CD14-positive monocyte (primary cell): ENCODE data around the gene ZNF692. TPM values are rescaled to one million over a fixed set of nuclear protein-coding genes. Genes with fewer than 3 reads are reported as not detected.
A peak's percentile ranks its signal among the peaks of the same experiment; 100 is the strongest.

Experiments
- DNase-seq, 3 donors: peaks; one replicate each; pipeline ENCODE4 v3.0.0-alpha.2; 2011 to 2022
- H2AFZ ChIP-seq: 2 replicates; pipeline ENCODE4 v1.6.0; 2012; ENCODE audit warnings: mild to moderate bottlenecking, low read depth, low read length, inconsistent platforms; ENCODE audit not compliant: insufficient read depth, poor library complexity, severe bottlenecking
- H3K27ac ChIP-seq, 2 donors: 1 replicate in 1 of 2; 2 replicates in 1 of 2; pipeline ENCODE4 v1.5.1; 2012 to 2013; ENCODE audit warnings: low read length in 2 of 2, control low read depth in 1 of 2, inconsistent platforms in 1 of 2, low read depth in 1 of 2, mild to moderate bottlenecking in 1 of 2
- H3K27me3 ChIP-seq, 2 donors: one replicate each; pipeline versions ENCODE4 v1.6.0 to v1.6.1; 2011 to 2013; ENCODE audit warnings: low read length in 2 of 2; ENCODE audit not compliant: control insufficient read depth in 2 of 2, insufficient read depth in 2 of 2
- H3K36me3 ChIP-seq, 2 donors: replicated peaks in 1 of 2; 1 replicate in 1 of 2; 2 replicates in 1 of 2; pipeline versions ENCODE4 v1.5.1 to v1.6.1; 2012 to 2013; ENCODE audit warnings: low read length in 2 of 2, control low read depth in 1 of 2, inconsistent platforms in 1 of 2, mild to moderate bottlenecking in 1 of 2; ENCODE audit not compliant: insufficient read depth in 2 of 2, control insufficient read depth in 1 of 2
- H3K4me1 ChIP-seq, 2 donors: 1 replicate in 1 of 2; 2 replicates in 1 of 2; pipeline versions ENCODE4 v1.5.1 to v1.6.1; 2012 to 2013; ENCODE audit warnings: low read length in 2 of 2, control low read depth in 1 of 2, inconsistent platforms in 1 of 2, mild to moderate bottlenecking in 1 of 2, moderate library complexity in 1 of 2; ENCODE audit not compliant: insufficient read depth in 2 of 2, control insufficient read depth in 1 of 2
- H3K4me2 ChIP-seq: replicated peaks from 2 replicates; pipeline ENCODE3; 2012; ENCODE audit warnings: low read length, moderate library complexity, mild to moderate bottlenecking; ENCODE audit not compliant: poor library complexity, severe bottlenecking; ENCODE audit errors: extremely low read depth
- H3K4me3 ChIP-seq, 3 experiments: fragments of 200-600 bp in 1 of 3; sonication (generic) in 1 of 3; replicated peaks in 1 of 3; 1 replicate in 2 of 3; 2 replicates in 1 of 3; pipeline ENCODE4 v1.5.1; 2011 to 2013; ENCODE audit warnings: low read length in 3 of 3, mild to moderate bottlenecking in 3 of 3, control low read depth in 2 of 3, low read depth in 2 of 3, inconsistent platforms in 1 of 3, moderate library complexity in 1 of 3
- H3K79me2 ChIP-seq: 2 replicates; pipeline ENCODE4 v1.6.0; 2012; ENCODE audit warnings: mild to moderate bottlenecking, control low read depth, inconsistent platforms, low read length, moderate library complexity; ENCODE audit not compliant: insufficient read depth
- H3K9ac ChIP-seq: 2 replicates; pipeline ENCODE4 v1.6.0; 2017; ENCODE audit warnings: low read length, mild to moderate bottlenecking; ENCODE audit not compliant: insufficient read depth, poor library complexity, severe bottlenecking
- H3K9me3 ChIP-seq, 2 donors: replicated peaks in 1 of 2; 1 replicate in 1 of 2; 2 replicates in 1 of 2; pipeline versions ENCODE4 v1.5.1 to v1.6.1; 2012 to 2013; ENCODE audit warnings: low read length in 2 of 2, control low read depth in 1 of 2; ENCODE audit not compliant: control insufficient read depth in 1 of 2, insufficient read depth in 1 of 2
- H4K20me1 ChIP-seq: 2 replicates; pipeline ENCODE4 v1.6.0; 2012; ENCODE audit warnings: mild to moderate bottlenecking, low read length, control low read depth, moderate library complexity; ENCODE audit not compliant: insufficient read depth
- H3K27ac Mint-ChIP-seq, 7 donors: one replicate each; pipeline ENCODE4 v1.8.0; 2020; ENCODE audit warnings: mild to moderate bottlenecking in 7 of 7, mixed read lengths in 7 of 7, moderate library complexity in 6 of 7, inconsistent platforms in 2 of 7
- H3K27me3 Mint-ChIP-seq, 3 donors: one replicate each; pipeline ENCODE4 v1.8.0; 2021 to 2022; ENCODE audit warnings: low read depth in 3 of 3, mild to moderate bottlenecking in 3 of 3, mixed read lengths in 3 of 3, moderate library complexity in 3 of 3, inconsistent platforms in 1 of 3
- H3K36me3 Mint-ChIP-seq, 2 donors: one replicate each; pipeline ENCODE4 v1.8.0; 2020; ENCODE audit warnings: mixed read lengths in 2 of 2, inconsistent platforms in 1 of 2, mild to moderate bottlenecking in 1 of 2
- H3K4me1 Mint-ChIP-seq: one replicate; pipeline ENCODE4 v1.8.0; 2020; ENCODE audit warnings: mild to moderate bottlenecking, mixed read lengths
- H3K4me3 Mint-ChIP-seq, 2 donors: one replicate each; pipeline ENCODE4 v1.8.0; 2020; ENCODE audit warnings: mild to moderate bottlenecking in 2 of 2, mixed read lengths in 2 of 2, moderate library complexity in 1 of 2
- H3K9me3 Mint-ChIP-seq, 7 donors: one replicate each; pipeline ENCODE4 v1.8.0; 2020 to 2022; ENCODE audit warnings: mixed read lengths in 7 of 7, mild to moderate bottlenecking in 6 of 7, moderate library complexity in 6 of 7, inconsistent platforms in 2 of 7
- CTCF ChIP-seq: fragments of 200-600 bp; IDR thresholded peaks from one replicate; pipeline ENCODE4 v1.8.0; 2022; ENCODE audit warnings: antibody characterized with exemption, mild to moderate bottlenecking
- WGBS: methylation state at CpG from one replicate; pipeline ENCODE4 v1.1.5; 2013; ENCODE audit warnings: missing lambda C conversion rate; ENCODE audit not compliant: insufficient coverage; 5-methylcytosine and 5-hydroxymethylcytosine counted together
- intact Hi-C, 2 donors: fragments of 100-400 bp; cut with micrococcal nuclease; formaldehyde crosslinking; loops; one replicate each; pipeline versions ENCODE4 v1.15.0 to v1.15.1; 2023
- polyA plus RNA-seq, 3 donors: library from polyadenylated mRNA; depleted of rRNA in 1 of 3; unstranded in 2 of 3; stranded (reverse) in 1 of 3; fragments of 300-500 nt in 2 of 3; fragments of >200 nt in 1 of 3; fragmentation: Illumina TruSeq in 2 of 3; gene quantifications; 1 replicate in 2 of 3; 2 replicates in 1 of 3; pipeline ENCODE4 v1.2.3, GENCODE V29; 2012 to 2021

ZNF692 gene
- polyA plus RNA-seq, 3 donors: 2.2 to 59.0 (median 2.4) TPM

GRCh38 chr1:248886237-248886895 lies 27.5 kb upstream of the ZNF692 start:
- no peak for DNase-seq
- peaks cover 0 to 4% (median 2%) of the 10 kb centered on the region in 3 donors for H3K27me3 Mint-ChIP-seq
- Histone ChIP-seq H3K36me3 (no peaks in the 10 kb centered on the region), H3K27me3 (no peaks in the 10 kb centered on the region), H3K27ac (no peak overlapping the region), H3K79me2 (no peaks in the 10 kb centered on the region), H2AFZ (peak overlapping the region; percentile 36), H3K4me3 (no peak overlapping the region), H3K4me2 (no peak overlapping the region), H3K9ac (no peak overlapping the region), H4K20me1 (no peaks in the 10 kb centered on the region), H3K9me3 (no peaks in the 10 kb centered on the region), H3K4me1 (no peaks in the 10 kb centered on the region)
- H3K4me3 Mint-ChIP-seq: no peak overlapping the region
- H3K27ac Mint-ChIP-seq: no peak overlapping the region
- H3K4me1 Mint-ChIP-seq: no peaks in the 10 kb centered on the region
- peaks cover 0 to 4% (median 0%) of the 10 kb centered on the region in 7 donors for H3K9me3 Mint-ChIP-seq
- 60% methylated on average over 1 of the region's 1 CpG for WGBS
- H3K36me3 Mint-ChIP-seq: no peaks in the 10 kb centered on the region
- intact Hi-C loops: no loop called here
- no peak for TF ChIP-seq CTCF

GRCh38 chr1:248885646-248886045 lies 26.8 kb upstream of the ZNF692 start:
- Histone ChIP-seq H2AFZ (no peak overlapping the region), H4K20me1 (no peaks in the 10 kb centered on the region), H3K4me2 (no peak overlapping the region), H3K9ac (no peak overlapping the region), H3K79me2 (no peaks in the 10 kb centered on the region), H3K4me1 (no peaks in the 10 kb centered on the region), H3K4me3 (no peak overlapping the region), H3K27me3 (no peaks in the 10 kb centered on the region), H3K36me3 (no peaks in the 10 kb centered on the region), H3K9me3 (no peaks in the 10 kb centered on the region), H3K27ac (no peak overlapping the region)
- DNase-seq: no peak
- TF ChIP-seq CTCF: no peak
- Mint-ChIP-seq H3K27ac (no peak overlapping the region), H3K4me1 (no peaks in the 10 kb centered on the region), H3K9me3 (peaks cover 0 to 4% (median 0%) of the 10 kb centered on the region in 7 donors), H3K4me3 (no peak overlapping the region), H3K36me3 (no peaks in the 10 kb centered on the region), H3K27me3 (peaks cover 0 to 3% (median 2%) of the 10 kb centered on the region in 3 donors)
- no CpG with 5 or more reads among the region's 1 CpG for WGBS
- intact Hi-C loops: no loop called here
